Neural cell (in vitro differentiated cells): ENCODE measurements around the gene PSMB7.

ENCODE experiments used
- EZH2 ChIP-seq: fragments of 200-600, 300-800 bp; shearing (Covaris generic), sonication (generic); IDR thresholded peaks from 2 replicates; pipeline ENCODE4 v1.6.1; 2014; ENCODE audit warnings: antibody characterized with exemption, low read length, borderline replicate concordance, mild to moderate bottlenecking; ENCODE audit not compliant: insufficient read depth, poor library complexity, severe bottlenecking
- TF ChIP-seq, protein P1 (sequence below): fragments of 450-650 bp; IDR thresholded peaks from 2 replicates; pipeline ENCODE4 v1.5.1; 2014; ENCODE audit warnings: antibody characterized with exemption, mild to moderate bottlenecking, moderate library complexity; ENCODE audit not compliant: poor library complexity, severe bottlenecking

DNA sequence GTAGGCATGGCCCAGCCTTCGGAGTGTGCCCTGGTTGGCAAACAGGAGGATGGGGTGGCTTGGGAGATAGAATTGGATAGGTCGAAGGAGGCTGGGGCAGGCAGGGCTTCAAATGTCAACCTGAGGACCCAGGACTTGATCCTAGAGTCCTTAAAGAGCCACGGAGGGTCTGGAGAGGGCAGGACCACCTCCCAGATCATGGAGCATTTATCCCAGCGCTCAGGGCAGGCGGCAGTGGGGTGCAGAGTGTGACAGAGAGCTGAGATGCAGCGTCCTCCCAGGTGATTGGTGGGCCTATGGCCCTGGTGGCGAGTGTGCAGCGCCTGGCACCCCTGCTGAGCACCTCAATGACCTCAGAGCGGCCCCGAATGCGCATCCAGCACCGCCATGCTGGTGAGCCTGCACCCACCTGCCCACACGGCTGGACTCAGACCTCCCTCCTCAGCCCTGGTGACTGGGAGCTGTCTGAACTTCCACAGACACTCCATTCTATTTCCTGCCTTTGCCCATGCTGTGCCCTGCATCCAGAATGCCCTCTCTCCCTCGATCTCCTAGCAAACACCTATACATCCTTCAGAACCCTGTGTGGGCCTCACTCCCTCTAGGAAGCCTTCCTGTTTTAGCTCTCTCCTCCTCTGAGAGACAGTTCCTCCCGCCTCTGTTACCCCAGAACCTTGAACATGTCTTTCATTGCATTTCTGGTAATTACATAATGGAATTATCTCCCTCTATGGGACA is 41.3 kb upstream of the PSMB7 start:
- TF ChIP-seq, protein P1, sequence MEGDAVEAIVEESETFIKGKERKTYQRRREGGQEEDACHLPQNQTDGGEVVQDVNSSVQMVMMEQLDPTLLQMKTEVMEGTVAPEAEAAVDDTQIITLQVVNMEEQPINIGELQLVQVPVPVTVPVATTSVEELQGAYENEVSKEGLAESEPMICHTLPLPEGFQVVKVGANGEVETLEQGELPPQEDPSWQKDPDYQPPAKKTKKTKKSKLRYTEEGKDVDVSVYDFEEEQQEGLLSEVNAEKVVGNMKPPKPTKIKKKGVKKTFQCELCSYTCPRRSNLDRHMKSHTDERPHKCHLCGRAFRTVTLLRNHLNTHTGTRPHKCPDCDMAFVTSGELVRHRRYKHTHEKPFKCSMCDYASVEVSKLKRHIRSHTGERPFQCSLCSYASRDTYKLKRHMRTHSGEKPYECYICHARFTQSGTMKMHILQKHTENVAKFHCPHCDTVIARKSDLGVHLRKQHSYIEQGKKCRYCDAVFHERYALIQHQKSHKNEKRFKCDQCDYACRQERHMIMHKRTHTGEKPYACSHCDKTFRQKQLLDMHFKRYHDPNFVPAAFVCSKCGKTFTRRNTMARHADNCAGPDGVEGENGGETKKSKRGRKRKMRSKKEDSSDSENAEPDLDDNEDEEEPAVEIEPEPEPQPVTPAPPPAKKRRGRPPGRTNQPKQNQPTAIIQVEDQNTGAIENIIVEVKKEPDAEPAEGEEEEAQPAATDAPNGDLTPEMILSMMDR, result no peak
- no peak for TF ChIP-seq EZH2
